GM12878 (cell line): ENCODE measurements around the gene WRAP73. TPM values are rescaled to one million over a fixed set of nuclear protein-coding genes. Genes with fewer than 3 reads are reported as not detected.

ENCODE experiments used
- ATF3 ChIP-seq: IDR thresholded peaks from 2 replicates; pipeline ENCODE4 v1.6.1; 2011; ENCODE audit warnings: low read depth, mild to moderate bottlenecking, low read length, moderate library complexity, borderline replicate concordance; ENCODE audit errors: extremely low read depth
- BMI1 ChIP-seq: fragments of 450-650 bp; IDR thresholded peaks from 2 replicates; pipeline ENCODE4 v1.6.1; 2016; ENCODE audit warnings: mild to moderate bottlenecking, moderate library complexity, borderline replicate concordance
- CEBPZ ChIP-seq: fragments of 150-350 bp; IDR thresholded peaks from 2 replicates; pipeline ENCODE4 v1.6.1; 2016; ENCODE audit warnings: low read depth, low read length
- CHD2 ChIP-seq: IDR thresholded peaks from 2 replicates; pipeline ENCODE4 v1.6.1; 2011; ENCODE audit warnings: low read depth, low read length, improper control_type of control experiment, borderline replicate concordance
- DPF2 ChIP-seq: fragments of 450-650 bp; IDR thresholded peaks from 2 replicates; pipeline ENCODE4 v1.6.1; 2017; ENCODE audit warnings: mild to moderate bottlenecking
- FOXK2 ChIP-seq: fragments of 450-650 bp; IDR thresholded peaks from 2 replicates; pipeline ENCODE4 v1.6.1; 2017; ENCODE audit warnings: mild to moderate bottlenecking, moderate library complexity
- GABPA ChIP-seq: IDR thresholded peaks from 2 replicates; pipeline ENCODE4 v1.6.1; 2014; ENCODE audit warnings: antibody characterized with exemption, low read depth, mild to moderate bottlenecking, inconsistent platforms
- IKZF1 ChIP-seq: fragments of 450-650 bp; conservative IDR thresholded peaks from 2 replicates; pipeline ENCODE4 v1.6.1; 2017; ENCODE audit warnings: antibody characterized with exemption, mild to moderate bottlenecking
- LARP7 ChIP-seq: fragments of 450-650 bp; IDR thresholded peaks from 2 replicates; pipeline ENCODE4 v1.6.1; 2017; ENCODE audit warnings: mild to moderate bottlenecking
- MXI1 ChIP-seq: fragments of 150-350 bp; IDR thresholded peaks from 2 replicates; pipeline ENCODE4 v1.6.1; 2011; ENCODE audit warnings: low read depth, mild to moderate bottlenecking, inconsistent platforms, low read length, improper control_type of control experiment
- NRF1 ChIP-seq: conservative IDR thresholded peaks from 2 replicates; pipeline ENCODE4 v1.6.1; 2011; ENCODE audit warnings: mild to moderate bottlenecking, low read depth, low read length, improper control_type of control experiment
- PBX3 ChIP-seq: IDR thresholded peaks from 2 replicates; pipeline ENCODE4 v1.6.1; 2011; ENCODE audit warnings: mild to moderate bottlenecking, low read depth, low read length, moderate library complexity; ENCODE audit not compliant: insufficient replicate concordance
- PKNOX1 ChIP-seq: fragments of 450-650 bp; IDR thresholded peaks from 2 replicates; pipeline ENCODE4 v1.6.1; 2016; ENCODE audit warnings: mild to moderate bottlenecking
- POLR2A ChIP-seq: IDR thresholded peaks from 2 replicates; pipeline ENCODE4 v1.6.1; 2011; ENCODE audit warnings: low read depth, mild to moderate bottlenecking, low read length
- RFX5 ChIP-seq: IDR thresholded peaks from 2 replicates; pipeline ENCODE4 v1.6.1; 2011; ENCODE audit warnings: low read depth, low read length, improper control_type of control experiment
- RUNX3 ChIP-seq: IDR thresholded peaks from 2 replicates; pipeline ENCODE4 v1.6.1; 2012; ENCODE audit warnings: low read length, inconsistent platforms
- SMC3 ChIP-seq: IDR thresholded peaks from 2 replicates; pipeline ENCODE4 v1.6.1; 2011; ENCODE audit warnings: low read length, improper control_type of control experiment, borderline replicate concordance
- TBL1XR1 ChIP-seq: IDR thresholded peaks from 2 replicates; pipeline ENCODE4 v1.6.1; 2012; ENCODE audit warnings: low read depth, low read length, improper control_type of control experiment
- USF1 ChIP-seq: IDR thresholded peaks from 2 replicates; pipeline ENCODE4 v1.6.1; 2011; ENCODE audit warnings: borderline replicate concordance, low read depth, mild to moderate bottlenecking, moderate library complexity, mixed read lengths, low read length; ENCODE audit not compliant: insufficient read depth; ENCODE audit errors: extremely low read length
- ZNF384 ChIP-seq: IDR thresholded peaks from 2 replicates; pipeline ENCODE4 v1.6.1; 2012; ENCODE audit warnings: low read depth, mild to moderate bottlenecking, low read length, improper control_type of control experiment, borderline replicate concordance
- polyA plus RNA-seq, 11 experiments: library from polyadenylated mRNA; depleted of rRNA in 4 of 11; unstranded in 6 of 11; stranded (reverse) in 5 of 11; fragments of >200 nt; fragmentation: Nextera tagmentation in 4 of 11; fragmentation: Illumina TruSeq in 1 of 11; extraction: Ambion mirVana in 4 of 11; extraction: Trizol in 1 of 11; gene quantifications; 1 replicate in 1 of 11; 2 replicates in 10 of 11; pipeline versions ENCODE4 v1.2.1 to v1.2.3, GENCODE V29; 2011 to 2016; ENCODE audit warnings: inconsistent platforms in 2 of 11, missing spikeins in 2 of 11, low read depth in 1 of 11
- total RNA-seq, 4 experiments: library from RNA; depleted of rRNA in 3 of 4; stranded (reverse); fragments of >200 nt in 3 of 4; fragmentation: Illumina TruSeq in 1 of 4; extraction: Trizol in 1 of 4; gene quantifications; 2 replicates each; pipeline versions ENCODE4 v1.2.1 to v1.2.3, GENCODE V29; 2013 to 2021

Gene WRAP73
- total and polyA plus RNA-seq, 10 of the 15 experiments (the other 5 are each of a cell fraction or from before 2014, with no cell fraction given), result 3.2 to 65.8 (median 48.0) TPM

GRCh38 chr1:3624200-3625136, 25.4 kb downstream of the WRAP73 start, which contains the start of gene TPRG1L (continued):
- TF ChIP-seq CEBPZ (peak; percentile 60; the same call in 1 of the 2 replicates), ATF3 (no peak), GABPA (peak; percentile 89), ZNF384 (no peak), MXI1 (peak; percentile 60), PKNOX1 (peak; percentile 97), PBX3 (peak; percentile 93), SMC3 (no peak), POLR2A (peak; percentile 71), TBL1XR1 (no peak), RFX5 (peak; percentile 4; the same call in 1 of the 2 replicates), FOXK2 (peak; percentile 94), CHD2 (peak; percentile 91), LARP7 (peak; percentile 55; the same call in 1 of the 2 replicates), RUNX3 (peak; percentile 16; the same call in 1 of the 2 replicates), DPF2 (peak; percentile 91), NRF1 (peak; percentile 21; the same call in 1 of the 2 replicates), BMI1 (peak; percentile 55; the same call in 1 of the 2 replicates), IKZF1 (peak; percentile 70), USF1 (peak; percentile 72)
